GM12865 (cell line): ENCODE measurements around the gene TPK1.
"Not testable (repeated sequence)": the region's sequence is repeated elsewhere in the genome, so short reads cannot be mapped to it uniquely, and the experiment has no call there.

Source experiments
- DNase-seq: peaks from one replicate; pipeline ENCODE4 v3.0.0; 2010; ENCODE audit warnings: low read depth
- H3K4me3 ChIP-seq: 2 replicates; pipeline ENCODE4 v1.5.1; 2011; ENCODE audit warnings: mild to moderate bottlenecking, low read depth, low read length, control low read depth
- TF ChIP-seq, protein P1 (sequence below): IDR thresholded peaks from 2 replicates; pipeline ENCODE4 v1.5.1; 2011; ENCODE audit warnings: low read length, control low read depth, low read depth, inconsistent platforms; ENCODE audit not compliant: insufficient read depth; ENCODE audit errors: missing control alignments

The TPK1 gene

DNA sequence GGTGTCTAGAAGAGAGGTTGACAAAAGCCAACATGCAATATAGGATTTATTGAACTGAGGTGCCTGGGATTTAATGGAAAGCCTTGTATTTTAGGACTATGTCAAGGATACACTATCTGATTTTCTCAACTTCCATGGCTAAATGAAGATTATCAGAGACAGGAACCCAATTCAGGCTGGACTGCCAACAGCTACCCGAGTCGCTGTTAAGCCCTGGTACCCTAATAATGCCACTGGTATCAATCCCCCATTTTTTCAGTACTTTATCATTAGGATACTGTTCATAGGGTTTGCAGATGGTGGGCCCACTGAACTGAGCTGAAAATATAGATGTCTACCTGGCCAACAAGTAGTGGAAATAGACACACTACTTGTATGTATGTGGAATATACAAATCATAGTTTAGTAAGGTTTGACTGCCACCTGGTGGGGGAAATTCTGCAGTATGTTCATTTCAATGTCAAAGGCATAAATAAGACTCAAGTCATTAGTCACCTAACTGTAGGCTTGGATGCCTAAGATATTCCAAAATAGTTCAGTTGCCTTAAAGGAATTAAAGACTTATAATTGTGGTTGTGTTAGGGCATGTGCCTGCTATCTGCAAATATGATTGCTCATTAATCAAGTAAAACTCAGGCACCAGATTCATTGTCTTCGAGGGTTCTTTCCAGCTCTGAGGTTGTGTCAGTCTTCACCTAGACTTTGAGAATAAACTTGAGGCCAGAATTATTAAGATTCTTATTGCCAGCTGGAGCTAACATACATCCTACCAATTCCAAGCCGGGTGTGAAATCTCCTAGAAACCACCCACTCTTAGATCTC lies 398.3 kb downstream of the TPK1 start:
- TF ChIP-seq, protein P1, sequence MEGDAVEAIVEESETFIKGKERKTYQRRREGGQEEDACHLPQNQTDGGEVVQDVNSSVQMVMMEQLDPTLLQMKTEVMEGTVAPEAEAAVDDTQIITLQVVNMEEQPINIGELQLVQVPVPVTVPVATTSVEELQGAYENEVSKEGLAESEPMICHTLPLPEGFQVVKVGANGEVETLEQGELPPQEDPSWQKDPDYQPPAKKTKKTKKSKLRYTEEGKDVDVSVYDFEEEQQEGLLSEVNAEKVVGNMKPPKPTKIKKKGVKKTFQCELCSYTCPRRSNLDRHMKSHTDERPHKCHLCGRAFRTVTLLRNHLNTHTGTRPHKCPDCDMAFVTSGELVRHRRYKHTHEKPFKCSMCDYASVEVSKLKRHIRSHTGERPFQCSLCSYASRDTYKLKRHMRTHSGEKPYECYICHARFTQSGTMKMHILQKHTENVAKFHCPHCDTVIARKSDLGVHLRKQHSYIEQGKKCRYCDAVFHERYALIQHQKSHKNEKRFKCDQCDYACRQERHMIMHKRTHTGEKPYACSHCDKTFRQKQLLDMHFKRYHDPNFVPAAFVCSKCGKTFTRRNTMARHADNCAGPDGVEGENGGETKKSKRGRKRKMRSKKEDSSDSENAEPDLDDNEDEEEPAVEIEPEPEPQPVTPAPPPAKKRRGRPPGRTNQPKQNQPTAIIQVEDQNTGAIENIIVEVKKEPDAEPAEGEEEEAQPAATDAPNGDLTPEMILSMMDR, result peak; percentile 51
- DNase-seq, result peak; percentile 72
- no peak overlapping the region for H3K4me3 ChIP-seq

DNA sequence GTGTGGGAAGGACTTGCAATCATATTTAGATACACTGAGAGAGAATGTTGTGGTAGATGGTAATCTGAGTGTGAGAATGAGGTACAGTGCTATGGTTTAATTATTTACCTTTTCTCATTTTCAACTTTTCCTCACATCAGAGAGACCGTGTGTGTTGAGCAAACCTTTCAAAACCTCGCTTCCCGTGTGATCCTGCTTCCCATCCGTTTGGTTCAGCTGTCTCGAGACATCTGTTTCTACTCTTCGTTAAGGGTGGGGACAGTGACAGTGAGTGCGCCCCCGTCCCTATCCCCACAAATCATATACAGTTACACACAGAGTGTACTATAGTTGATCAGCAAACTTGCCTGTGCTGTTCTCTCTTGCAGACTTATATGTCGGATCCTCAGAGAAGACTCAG lies 399.4 kb downstream of the TPK1 start:
- no peak for DNase-seq
- TF ChIP-seq, protein P1, result no peak
- H3K4me3 ChIP-seq, result no peak overlapping the region

DNA sequence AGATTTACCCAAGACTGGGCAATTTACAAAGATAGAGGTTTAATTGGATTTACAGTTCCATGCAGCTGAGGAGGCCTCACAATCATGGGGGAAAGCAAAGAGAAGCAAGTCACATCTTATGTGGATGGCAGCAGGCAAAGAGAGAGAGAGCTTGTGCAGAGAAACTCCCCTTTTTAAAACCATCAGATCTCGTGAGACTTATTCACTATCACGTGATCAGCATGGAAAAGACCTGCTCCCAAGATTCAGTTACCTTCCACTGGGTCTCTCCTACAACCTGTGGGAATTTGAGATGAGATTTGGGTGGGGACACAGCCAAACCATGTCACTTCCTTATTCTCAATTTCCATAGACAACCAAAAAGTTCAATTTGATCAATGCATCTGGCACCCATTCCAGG lies 407.4 kb downstream of the TPK1 start:
- TF ChIP-seq, protein P1, result no peak
- H3K4me3 ChIP-seq, result no peak overlapping the region

DNA sequence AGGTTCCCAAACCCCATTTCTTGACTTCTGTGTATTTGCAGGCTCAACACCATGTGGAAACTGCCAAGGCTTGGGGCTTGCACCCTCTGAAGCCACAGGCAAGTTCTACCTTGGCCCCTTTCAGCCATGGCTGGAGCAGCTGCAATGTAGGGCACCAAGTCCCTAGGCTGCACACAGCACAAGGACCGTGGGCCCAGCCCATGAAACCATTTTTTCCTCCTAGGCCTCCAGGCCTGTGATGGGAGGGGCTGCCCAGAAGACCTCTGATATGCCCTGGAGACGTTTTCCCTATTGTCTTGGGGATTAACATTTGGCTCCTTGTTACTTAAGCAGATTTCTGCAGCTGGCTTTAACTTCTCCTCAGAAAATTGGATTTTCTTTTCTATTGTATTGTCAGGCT lies 408.3 kb downstream of the TPK1 start:
- not testable (repeated sequence) for H3K4me3 ChIP-seq

More for the DNA sequence above, 407.4 kb downstream of the TPK1 start:
- DNase-seq, result no peak

DNA sequence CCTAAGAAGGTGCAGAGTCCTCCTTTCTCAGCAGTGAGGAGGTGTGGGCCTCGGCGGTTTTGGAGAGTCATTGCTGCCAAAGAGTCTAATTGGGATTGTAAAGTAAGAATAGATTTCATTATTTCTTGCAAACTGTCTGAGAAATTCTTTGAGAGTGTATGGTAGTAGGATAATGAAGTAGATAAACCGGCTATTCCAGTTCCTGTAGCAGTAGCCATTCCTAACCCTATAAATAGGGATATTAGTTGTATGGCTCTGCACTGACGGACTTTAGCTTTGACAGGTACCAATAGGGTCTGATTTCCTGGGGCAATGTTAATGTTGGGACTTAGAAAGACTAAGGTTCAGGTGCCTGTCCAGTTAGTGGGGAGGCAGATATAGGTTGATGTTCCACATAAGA lies 416.9 kb downstream of the TPK1 start:
- DNase-seq, H3K4me3 ChIP-seq: not testable (repeated sequence)

More for the DNA sequence above, 408.3 kb downstream of the TPK1 start:
- not testable (repeated sequence) for DNase-seq

DNA sequence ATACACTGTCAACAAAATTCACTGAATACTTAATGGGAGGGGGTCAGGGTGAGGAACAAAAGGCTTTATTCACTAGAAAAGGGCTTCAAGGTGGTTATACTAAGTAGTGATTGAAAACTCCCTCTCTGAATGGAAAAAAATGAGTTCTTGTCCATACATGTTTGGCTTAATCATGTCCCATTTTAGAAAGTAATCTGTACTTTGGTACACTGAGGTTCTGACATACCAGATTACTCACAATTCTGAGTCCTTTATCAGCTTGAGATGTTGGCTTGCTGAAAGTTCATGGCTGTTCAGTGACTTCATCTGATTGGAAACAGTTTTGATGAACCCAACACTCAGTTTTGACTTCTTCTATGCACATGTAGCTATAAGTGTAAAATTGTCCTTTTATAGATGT lies 419.5 kb downstream of the TPK1 start:
- TF ChIP-seq, protein P1, result no peak
- H3K4me3 ChIP-seq, result no peak overlapping the region
- DNase-seq, result no peak

DNA sequence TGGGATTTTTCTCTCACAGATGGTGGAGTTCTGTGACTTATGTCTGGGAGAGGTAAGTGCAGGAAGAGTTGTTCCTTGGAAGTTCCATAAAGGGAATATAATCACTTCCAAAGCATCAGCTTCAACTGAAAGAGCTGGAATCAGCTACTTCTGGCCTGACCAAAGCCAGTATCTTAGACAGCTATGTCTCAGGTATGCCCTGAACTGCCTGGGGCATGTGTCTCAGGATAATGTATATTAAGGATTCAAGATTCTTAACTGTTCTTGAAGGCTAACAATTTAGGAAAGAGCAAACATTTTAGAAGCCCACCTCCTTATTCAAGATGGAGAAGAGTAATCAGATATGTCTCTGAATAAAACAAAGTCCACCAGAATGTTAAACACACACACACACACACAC lies 420.0 kb downstream of the TPK1 start:
- H3K4me3 ChIP-seq, result no peak overlapping the region
- TF ChIP-seq, protein P1, result no peak
- no peak for DNase-seq

DNA sequence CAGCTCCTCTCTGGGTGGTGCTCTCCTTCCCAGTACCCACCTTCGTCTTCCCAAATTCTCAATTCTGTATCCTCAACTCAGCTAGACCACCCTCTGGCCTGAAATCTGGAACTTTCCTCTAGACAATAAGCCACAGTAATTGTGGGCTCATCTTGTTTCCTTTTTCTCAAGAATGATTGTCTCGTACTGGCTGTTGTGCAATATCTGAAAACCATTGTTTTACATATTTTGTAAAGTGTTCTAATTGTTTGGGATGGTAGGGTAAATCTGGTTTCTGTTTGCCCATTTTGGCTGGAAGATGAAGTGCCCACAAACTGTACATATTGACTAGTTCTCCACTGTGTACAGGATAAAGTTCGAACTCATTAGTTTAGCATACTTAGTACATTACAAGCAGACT lies 421.0 kb downstream of the TPK1 start:
- H3K4me3 ChIP-seq, result no peak overlapping the region
- DNase-seq, result no peak
- TF ChIP-seq, protein P1, result no peak
